ENCODE data around the gene CHKA. TPM values are rescaled to one million over a fixed set of nuclear protein-coding genes. Genes with fewer than 3 reads are reported as not detected.

CHKA gene
- total and polyA plus RNA-seq, 2 experiments from 2014 or later: 37.1 to 94.4 TPM

- peaks cover 15% of the 10 kb centered on the region for H3K36me3 Mint-ChIP-seq (ENCODE audit: low read depth)
- H2AFZ ChIP-seq: no peak overlapping the region
- DNase-seq (ENCODE audit: low spot score): no peak
- no peak overlapping the region for H3K4me2 ChIP-seq
- no peak overlapping the region for H3K27ac Mint-ChIP-seq
- peak overlapping the region; percentile 94 for H3K4me3 Mint-ChIP-seq
- H3K27ac ChIP-seq (ENCODE audit: low read depth): no peak overlapping the region
- peaks cover 6% of the 10 kb centered on the region; the same call in 1 of the 2 replicates for H3K36me3 ChIP-seq (ENCODE audit: insufficient read depth)
- ATAC-seq: no peak
- no peaks in the 10 kb centered on the region for H3K27me3 ChIP-seq (ENCODE audit: insufficient read depth)
- no peaks in the 10 kb centered on the region for H3K9me2 ChIP-seq (ENCODE audit: insufficient read depth)
- TF ChIP-seq NANOG (IDR thresholded peaks at IDR 0.05; ENCODE audit: borderline replicate concordance): no peak
- no peak for TF ChIP-seq ZNF331 (CRISPR knock-in tag; IDR thresholded peaks at IDR 0.05; ENCODE audit: low read depth)
- no peak for TF ChIP-seq CREB1 (CRISPR knock-in tag; IDR thresholded peaks at IDR 0.05; ENCODE audit: low read depth)
- TF ChIP-seq ZNF462 (CRISPR knock-in tag; IDR thresholded peaks at IDR 0.05): no peak
- TF ChIP-seq CTCF (conservative IDR thresholded peaks at IDR 0.05; ENCODE audit: low read depth in 2 of 2): no peak
- no peak for TF ChIP-seq ETS1 (IDR thresholded peaks at IDR 0.05)
- TF ChIP-seq EZH2phosphoT487 (IDR thresholded peaks at IDR 0.05; ENCODE audit: unreplicated experiment): no peak
- no peak for TF ChIP-seq REST (IDR thresholded peaks at IDR 0.05; ENCODE audit: unreplicated experiment)
- no peak for TF ChIP-seq EZH2 (IDR thresholded peaks at IDR 0.05; ENCODE audit: low read depth, unreplicated experiment)
- no peak for TF ChIP-seq POLR2AphosphoS5 (IDR thresholded peaks at IDR 0.05; ENCODE audit: low read depth)
- no peak for TF ChIP-seq STAT1 (IDR thresholded peaks at IDR 0.05; ENCODE audit: unreplicated experiment)
- no peak for TF ChIP-seq JUNB (IDR thresholded peaks at IDR 0.05; ENCODE audit: unreplicated experiment)
- no peak for TF ChIP-seq ZNF114 (CRISPR knock-in tag; IDR thresholded peaks at IDR 0.05)
- H3K27me3 Mint-ChIP-seq (ENCODE audit: insufficient read depth, low read depth, poor library complexity): peaks cover 18% of the 10 kb centered on the region
- H3K4me3 ChIP-seq: peak overlapping the region; percentile 71; the same call in 1 of the 2 replicates
- no peaks in the 10 kb centered on the region for H3K9me3 Mint-ChIP-seq
- peaks cover under 1% of the 10 kb centered on the region; the same call in 1 of the 2 replicates for H3F3A ChIP-seq (replicated peaks; ENCODE audit: low read depth)
- peaks cover 13% of the 10 kb centered on the region for H3K79me2 ChIP-seq (replicated peaks; ENCODE audit: insufficient read depth)
- peaks cover 16% of the 10 kb centered on the region for H3K4me1 Mint-ChIP-seq
- H3K4me1 ChIP-seq (ENCODE audit: insufficient read depth): peaks cover 3% of the 10 kb centered on the region; the same call in 1 of the 2 replicates
- H4K20me1 ChIP-seq (replicated peaks; ENCODE audit: insufficient read depth): no peaks in the 10 kb centered on the region
Observed at GRCh38 chr11:68032003-68032402, 89.2 kb downstream of the CHKA start.
